ENCODE measurements around the gene SLC66A3.

The SLC66A3 gene

DNA sequence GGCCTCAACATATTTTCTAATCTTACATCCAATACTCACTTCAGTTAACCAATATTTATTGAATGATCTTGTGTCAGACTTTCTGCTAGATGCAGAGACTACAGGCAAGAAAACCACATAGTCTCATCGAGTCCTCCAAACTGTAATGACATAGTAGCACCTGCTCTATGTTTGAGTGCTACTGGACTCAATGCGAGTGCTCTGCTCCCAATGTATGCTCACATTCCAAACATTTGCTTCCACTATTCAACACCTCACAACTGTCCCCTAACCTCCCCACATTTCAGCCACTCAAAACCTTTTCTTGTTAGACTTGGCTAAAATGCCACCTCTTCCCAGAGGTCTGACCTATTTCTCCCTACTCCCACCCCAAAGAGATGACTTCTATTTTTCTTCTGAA lies 65.2 kb downstream of the SLC66A3 start:
- H3K36me3 ChIP-seq (ENCODE audit: control insufficient read depth, insufficient read depth, low read length, severe bottlenecking): peaks cover 93% of the 10 kb centered on the region
- H3K9ac ChIP-seq (ENCODE audit: low read length): no peak overlapping the region

DNA sequence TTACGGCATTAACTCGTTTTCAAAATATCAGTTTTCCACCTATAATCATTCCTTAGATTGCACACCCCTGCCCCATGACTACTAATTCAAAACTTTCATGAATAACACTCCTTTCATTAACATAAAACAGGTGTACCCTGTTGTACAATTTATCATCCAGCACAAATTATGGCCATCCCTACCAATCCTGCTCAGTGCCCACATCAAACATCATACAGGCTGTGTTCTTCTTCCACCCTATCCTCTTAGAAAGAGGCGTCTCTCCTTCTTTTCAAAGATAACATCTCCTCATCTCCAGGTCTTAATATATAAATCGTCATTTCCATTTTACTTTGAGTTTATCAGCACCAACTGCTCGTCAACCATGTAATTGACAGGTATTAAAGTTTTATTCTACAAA lies 67.6 kb downstream of the SLC66A3 start:
- Histone ChIP-seq H3K9me3 (ENCODE audit: control insufficient read depth, low read length) (no peaks in the 10 kb centered on the region), H3K36me3 (ENCODE audit: control insufficient read depth, insufficient read depth, low read length, severe bottlenecking) (peaks cover 93% of the 10 kb centered on the region), H3K4me1 (ENCODE audit: control insufficient read depth, insufficient read depth, low read length) (no peaks in the 10 kb centered on the region), H3K9ac (ENCODE audit: low read length) (no peak overlapping the region), H3K4me3 (ENCODE audit: low read length) (no peak overlapping the region), H3K27me3 (replicated peaks; ENCODE audit: control insufficient read depth, insufficient read depth, low read length) (no peaks in the 10 kb centered on the region)
- DNase-seq (ENCODE audit: low read depth): no peak

More for the DNA sequence above, 65.2 kb downstream of the SLC66A3 start:
- Histone ChIP-seq H3K27me3 (replicated peaks; ENCODE audit: control insufficient read depth, insufficient read depth, low read length) (no peaks in the 10 kb centered on the region), H3K9me3 (ENCODE audit: control insufficient read depth, low read length) (no peaks in the 10 kb centered on the region), H3K4me1 (ENCODE audit: control insufficient read depth, insufficient read depth, low read length) (peaks cover 8% of the 10 kb centered on the region), H3K4me3 (ENCODE audit: low read length) (no peak overlapping the region)
- DNase-seq (ENCODE audit: low read depth): no peak

DNA sequence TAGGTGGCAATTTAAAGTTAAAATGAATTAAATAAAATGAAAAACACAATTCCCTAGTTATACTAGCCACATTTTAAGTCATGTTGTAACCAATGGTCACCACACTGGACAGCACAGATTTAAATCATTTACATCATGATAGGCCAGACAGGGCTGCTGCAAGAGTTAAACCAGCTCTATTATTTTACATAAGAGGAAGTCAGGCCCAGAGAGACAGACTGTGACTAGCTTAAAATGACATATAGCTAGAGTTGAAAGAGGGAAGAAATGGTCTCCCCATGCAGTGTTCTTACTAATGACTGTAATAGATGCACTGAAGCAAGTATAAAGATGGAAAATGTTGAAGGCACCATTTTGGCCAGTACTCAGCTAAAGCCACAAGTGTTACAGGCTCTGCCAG lies 69.6 kb downstream of the SLC66A3 start:
- Histone ChIP-seq H3K4me3 (ENCODE audit: low read length) (no peak overlapping the region), H3K27me3 (replicated peaks; ENCODE audit: control insufficient read depth, insufficient read depth, low read length) (no peaks in the 10 kb centered on the region), H3K36me3 (ENCODE audit: control insufficient read depth, insufficient read depth, low read length, severe bottlenecking) (peaks cover 73% of the 10 kb centered on the region), H3K4me1 (ENCODE audit: control insufficient read depth, insufficient read depth, low read length) (no peaks in the 10 kb centered on the region), H3K9me3 (ENCODE audit: control insufficient read depth, low read length) (no peaks in the 10 kb centered on the region), H3K9ac (ENCODE audit: low read length) (no peak overlapping the region)
- no peak for DNase-seq (ENCODE audit: low read depth)

DNA sequence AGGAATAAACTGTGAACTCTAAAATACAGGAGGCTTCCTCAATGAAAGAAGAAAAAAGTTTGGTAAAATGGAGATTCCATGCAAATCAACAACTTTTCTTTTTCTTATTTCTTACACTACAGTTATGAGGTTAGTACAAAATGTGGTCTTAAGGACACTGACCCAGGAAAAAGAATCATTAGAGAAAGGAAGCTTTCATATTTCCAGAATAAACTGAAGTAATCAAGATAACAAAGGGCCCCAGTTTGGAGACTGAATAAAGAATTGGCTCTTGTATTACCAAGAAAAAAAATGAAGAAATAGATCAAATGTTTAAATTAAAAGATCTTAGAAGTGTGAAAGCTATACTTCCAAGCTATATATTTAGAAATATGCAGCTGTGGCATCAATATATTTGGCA lies 72.3 kb downstream of the SLC66A3 start:
- peaks cover 47% of the 10 kb centered on the region for H3K36me3 ChIP-seq (ENCODE audit: control insufficient read depth, insufficient read depth, low read length, severe bottlenecking)
- H3K4me1 ChIP-seq (ENCODE audit: control insufficient read depth, insufficient read depth, low read length): no peaks in the 10 kb centered on the region
- no peaks in the 10 kb centered on the region for H3K9me3 ChIP-seq (ENCODE audit: control insufficient read depth, low read length)
- no peak for DNase-seq (ENCODE audit: low read depth)
- H3K27me3 ChIP-seq (replicated peaks; ENCODE audit: control insufficient read depth, insufficient read depth, low read length): no peaks in the 10 kb centered on the region
- no peak overlapping the region for H3K9ac ChIP-seq (ENCODE audit: low read length)
- no peak overlapping the region for H3K4me3 ChIP-seq (ENCODE audit: low read length)
